ENCODE measurements around the gene NMS.
"Not testable (repeated sequence)": the region's sequence is repeated elsewhere in the genome, so short reads cannot be mapped to it uniquely, and the experiment has no call there.

Gene NMS

GRCh38 chr2:100470182-100470581, at the start of gene NMS:
TSS of gene NMS (plus strand) at chr2:100470482. CDS start at chr2:100470489, 7 bp downstream.
- DNase-seq (ENCODE audit: low read depth), result no peak

GRCh38 chr2:100422320-100423055, 47.8 kb upstream of the NMS start:
- no peak for DNase-seq (ENCODE audit: low read depth)

- DNase-seq (ENCODE audit: low read depth), result no peak
These were observed 46.7 kb upstream of the NMS start for GRCh38 chr2:100423631-100424030.

GRCh38 chr2:100424277-100424875, 45.9 kb upstream of the NMS start:
- DNase-seq (ENCODE audit: low read depth), result no peak

GRCh38 chr2:100425107-100425506, 45.2 kb upstream of the NMS start:
- DNase-seq (ENCODE audit: low read depth), result no peak

GRCh38 chr2:100425573-100426383, 44.5 kb upstream of the NMS start:
- no peak for DNase-seq (ENCODE audit: low read depth)

GRCh38 chr2:100426384-100426720, 43.9 kb upstream of the NMS start:
- DNase-seq (ENCODE audit: low read depth), result no peak

GRCh38 chr2:100427111-100427510, 43.2 kb upstream of the NMS start:
- no peak for DNase-seq (ENCODE audit: low read depth)

- peak; percentile 27 for DNase-seq (ENCODE audit: low read depth)
These were observed 42.5 kb upstream of the NMS start for GRCh38 chr2:100427627-100428258.

- DNase-seq (ENCODE audit: low read depth), result no peak
These were observed 40.6 kb upstream of the NMS start for GRCh38 chr2:100429726-100430125.

GRCh38 chr2:100437751-100438150, 32.5 kb upstream of the NMS start:
- DNase-seq (ENCODE audit: low read depth), result no peak

- no peak for DNase-seq (ENCODE audit: low read depth)
These were observed 23.6 kb upstream of the NMS start for GRCh38 chr2:100446696-100447095.

GRCh38 chr2:100451092-100451491, 19.2 kb upstream of the NMS start:
- DNase-seq (ENCODE audit: low read depth), result no peak

GRCh38 chr2:100451734-100452133, 18.5 kb upstream of the NMS start:
- no peak for DNase-seq (ENCODE audit: low read depth)

- no peak for DNase-seq (ENCODE audit: low read depth)
These were observed 16.4 kb upstream of the NMS start for GRCh38 chr2:100453853-100454252.

- not testable (repeated sequence) for DNase-seq (ENCODE audit: low read depth)
These were observed 13.9 kb upstream of the NMS start for GRCh38 chr2:100456357-100456756.

GRCh38 chr2:100460904-100461530, 9.3 kb upstream of the NMS start:
- DNase-seq (ENCODE audit: low read depth), result no peak

- no peak for DNase-seq (ENCODE audit: low read depth)
These were observed 724 bp downstream of the NMS start for GRCh38 chr2:100470898-100471514.

- no peak for DNase-seq (ENCODE audit: low read depth)
These were observed 6.3 kb downstream of the NMS start for GRCh38 chr2:100476606-100477005.

- DNase-seq (ENCODE audit: low read depth), result no peak
These were observed 12.5 kb downstream of the NMS start for GRCh38 chr2:100482741-100483140.

- DNase-seq (ENCODE audit: low read depth), result no peak
These were observed 13.6 kb downstream of the NMS start for GRCh38 chr2:100483895-100484294.

GRCh38 chr2:100484390-100484789, 14.1 kb downstream of the NMS start:
- DNase-seq (ENCODE audit: low read depth), result no peak
